ENCODE results near the gene CCBE1. TPM values are rescaled to one million over a fixed set of nuclear protein-coding genes. Genes with fewer than 3 reads are reported as not detected.

Gene CCBE1
- total and polyA plus RNA-seq, 9 of the 15 experiments (the other 6 are each of a cell fraction or from before 2014, with no cell fraction given), result 0.20 TPM; not detected in 8

DNA sequence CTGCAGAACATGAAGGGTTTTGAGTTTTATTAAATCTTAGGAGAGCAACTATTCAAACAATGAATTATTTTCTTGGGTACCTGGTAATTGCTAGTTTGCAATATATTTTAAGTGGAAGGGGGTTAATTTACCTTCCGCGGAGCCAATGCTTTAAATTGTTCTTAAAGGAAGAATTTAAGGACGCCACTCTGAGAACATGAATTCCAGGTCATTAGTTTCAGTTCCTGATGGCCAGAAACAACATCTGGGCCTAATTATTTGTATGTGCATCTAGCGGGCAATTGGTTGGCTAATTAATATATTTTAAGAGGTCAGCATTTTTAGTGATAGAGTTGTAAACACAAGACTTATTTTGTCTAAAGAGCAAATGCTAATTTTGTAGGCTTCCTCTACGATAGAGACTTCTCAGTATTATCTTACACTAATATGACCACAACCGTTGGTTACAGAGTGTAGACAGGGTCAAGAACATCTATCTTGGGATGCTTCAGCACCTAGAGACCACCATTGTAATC lies 40.8 kb downstream of the CCBE1 start:
- ChIA-PET POLR2A (no interaction called here), CTCF (ENCODE audit: low intra/inter-chr PET ratio) (no interaction called here)
- intact Hi-C loops (cut with micrococcal nuclease) (no loop called here), in situ Hi-C loops (cut with MboI) (no loop called here)
- Histone ChIP-seq H3K4me3 (no peak overlapping the region), H3K27ac (ENCODE audit: extremely low read depth, low read depth, low read length) (no peak overlapping the region), H3K9ac (ENCODE audit: insufficient read depth in 1 of 2, low read depth in 2 of 2, low read length in 2 of 2) (no peak overlapping the region), H3K79me2 (ENCODE audit: control insufficient read depth, insufficient read depth, low read length) (no peaks in the 10 kb centered on the region), H3K27me3 (ENCODE audit: control insufficient read depth in 2 of 2, insufficient read depth in 2 of 2, low read length in 2 of 2) (peaks cover 0 to 5% of the 10 kb centered on the region in 2 experiments; a peak in 3 of 5 replicates), H4K20me1 (replicated peaks; ENCODE audit: control insufficient read depth, insufficient read depth, low read length) (no peaks in the 10 kb centered on the region), H3K9me1 (ENCODE audit: control insufficient read depth, insufficient read depth, low read length) (no peaks in the 10 kb centered on the region), H3K9me3 (replicated peaks; ENCODE audit: control insufficient read depth, insufficient read depth, low read depth, low read length) (no peaks in the 10 kb centered on the region), H3K4me1 (replicated peaks in 1 of 2; ENCODE audit: control insufficient read depth in 2 of 2, insufficient read depth in 2 of 2, low read length in 2 of 2) (no peaks in the 10 kb centered on the region), H3K4me2 (ENCODE audit: insufficient read depth, low read length) (no peak overlapping the region), H2AFZ (ENCODE audit: low read depth, low read length) (no peak overlapping the region), H3K36me3 (ENCODE audit: control insufficient read depth, insufficient read depth, low read length) (no peaks in the 10 kb centered on the region)
- BruUV-seq (replicated peaks), result no TSS peak
- DNase-seq (ENCODE audit: extremely low read depth in 1 of 4, low spot score in 3 of 4) (no peak), FAIRE-seq (no peak), ATAC-seq (no peak)
- WGBS (ENCODE audit: insufficient coverage, low coverage, missing lambda C conversion rate), result 0% methylated on average over 6 of the region's 6 CpGs
- no peak for TF ChIP-seq MAZ (CRISPR knock-in tag; conservative IDR thresholded peaks at IDR 0.05 in 1 of 2, IDR thresholded peaks at IDR 0.05 in 1 of 2)
- TF ChIP-seq MYBL2 (IDR thresholded peaks at IDR 0.05; ENCODE audit: low read depth), result no peak
- no peak for TF ChIP-seq MYBL2 (CRISPR knock-in tag; IDR thresholded peaks at IDR 0.05; ENCODE audit: borderline replicate concordance)
- peak; percentile 10; the same call in 1 of the 2 replicates for TF ChIP-seq ZNF316 (IDR thresholded peaks at IDR 0.05)
- TF ChIP-seq MAFF (IDR thresholded peaks at IDR 0.05; ENCODE audit: low read length), result 0 out of 2 replicates have a peak, but pooled peaks have one; percentile 3

DNA sequence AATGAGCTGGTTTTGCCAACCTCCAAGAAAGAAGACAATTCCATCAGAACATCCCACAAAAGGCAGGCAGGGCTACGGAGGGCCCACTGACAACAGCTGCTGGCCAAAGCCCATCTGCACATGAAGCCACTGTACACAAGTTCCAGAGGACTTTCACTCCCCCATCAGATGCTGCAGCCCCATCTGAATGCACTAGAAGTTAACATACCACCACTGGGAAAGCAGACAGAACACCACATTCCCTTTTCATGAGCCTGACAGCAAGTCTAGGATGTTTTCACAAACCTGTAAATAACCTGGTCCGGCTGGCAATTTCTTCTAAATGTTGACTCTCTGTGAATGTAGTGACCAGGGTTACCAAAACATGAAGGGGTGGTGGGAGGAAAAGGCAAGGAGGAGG lies 41.5 kb downstream of the CCBE1 start:
- no peaks in the 10 kb centered on the region for H3K9me3 ChIP-seq (replicated peaks; ENCODE audit: control insufficient read depth, insufficient read depth, low read depth, low read length)
- TF ChIP-seq HCFC1 (IDR thresholded peaks at IDR 0.05; ENCODE audit: low read depth, low read length), result no peak
- TF ChIP-seq, protein P1, sequence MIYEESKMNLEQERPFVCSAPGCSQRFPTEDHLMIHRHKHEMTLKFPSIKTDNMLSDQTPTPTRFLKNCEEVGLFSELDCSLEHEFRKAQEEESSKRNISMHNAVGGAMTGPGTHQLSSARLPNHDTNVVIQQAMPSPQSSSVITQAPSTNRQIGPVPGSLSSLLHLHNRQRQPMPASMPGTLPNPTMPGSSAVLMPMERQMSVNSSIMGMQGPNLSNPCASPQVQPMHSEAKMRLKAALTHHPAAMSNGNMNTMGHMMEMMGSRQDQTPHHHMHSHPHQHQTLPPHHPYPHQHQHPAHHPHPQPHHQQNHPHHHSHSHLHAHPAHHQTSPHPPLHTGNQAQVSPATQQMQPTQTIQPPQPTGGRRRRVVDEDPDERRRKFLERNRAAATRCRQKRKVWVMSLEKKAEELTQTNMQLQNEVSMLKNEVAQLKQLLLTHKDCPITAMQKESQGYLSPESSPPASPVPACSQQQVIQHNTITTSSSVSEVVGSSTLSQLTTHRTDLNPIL (CRISPR knock-in tag; IDR thresholded peaks at IDR 0.05), result no peak
- no peak for TF ChIP-seq SRSF3 (IDR thresholded peaks at IDR 0.05; ENCODE audit: insufficient read depth, low read length)
- TF ChIP-seq RBM15 (IDR thresholded peaks at IDR 0.05; ENCODE audit: insufficient read depth, low read length), result no peak
- in situ Hi-C loops (cut with MboI), result no loop called here
- H3K4me1 ChIP-seq (replicated peaks in 1 of 2; ENCODE audit: control insufficient read depth in 2 of 2, insufficient read depth in 2 of 2, low read length in 2 of 2), result no peaks in the 10 kb centered on the region
- intact Hi-C loops (cut with micrococcal nuclease), result no loop called here
- no peaks in the 10 kb centered on the region for H3K9me1 ChIP-seq (ENCODE audit: control insufficient read depth, insufficient read depth, low read length)
- FAIRE-seq, result no peak
- no peak overlapping the region for H2AFZ ChIP-seq (ENCODE audit: low read depth, low read length)
- no peak overlapping the region for H3K27ac ChIP-seq (ENCODE audit: extremely low read depth, low read depth, low read length)
- no peak for ATAC-seq
- WGBS (ENCODE audit: insufficient coverage, low coverage, missing lambda C conversion rate), result 0% methylated on average over 2 of the region's 2 CpGs
- no peaks in the 10 kb centered on the region for H3K79me2 ChIP-seq (ENCODE audit: control insufficient read depth, insufficient read depth, low read length)
- no peak for DNase-seq (ENCODE audit: extremely low read depth in 1 of 4, low spot score in 3 of 4)
- no peaks in the 10 kb centered on the region for H4K20me1 ChIP-seq (replicated peaks; ENCODE audit: control insufficient read depth, insufficient read depth, low read length)
- ChIA-PET CTCF (ENCODE audit: low intra/inter-chr PET ratio) (no interaction called here), POLR2A (no interaction called here)
- no peaks in the 10 kb centered on the region for H3K36me3 ChIP-seq (ENCODE audit: control insufficient read depth, insufficient read depth, low read length)
- H3K27me3 ChIP-seq (ENCODE audit: control insufficient read depth in 2 of 2, insufficient read depth in 2 of 2, low read length in 2 of 2), result peaks cover 0 to 5% of the 10 kb centered on the region in 2 experiments; a peak in 3 of 5 replicates
- no peak overlapping the region for H3K4me2 ChIP-seq (ENCODE audit: insufficient read depth, low read length)
- BruUV-seq (replicated peaks), result no TSS peak
- no peak overlapping the region for H3K4me3 ChIP-seq
- no peak overlapping the region for H3K9ac ChIP-seq (ENCODE audit: insufficient read depth in 1 of 2, low read depth in 2 of 2, low read length in 2 of 2)
